Amniotic epithelial cell (primary cell): Measurements from ENCODE around the gene TECPR2.

Experiments
- DNase-seq: peaks from one replicate; pipeline ENCODE4 v3.0.0-alpha.2; 2010; ENCODE audit warnings: low read depth

The TECPR2 gene

GRCh38 chr14:102374264-102374663, 11.5 kb downstream of the TECPR2 start:
- no peak for DNase-seq

GRCh38 chr14:102375119-102375518, 12.4 kb downstream of the TECPR2 start:
- no peak for DNase-seq

DNA sequence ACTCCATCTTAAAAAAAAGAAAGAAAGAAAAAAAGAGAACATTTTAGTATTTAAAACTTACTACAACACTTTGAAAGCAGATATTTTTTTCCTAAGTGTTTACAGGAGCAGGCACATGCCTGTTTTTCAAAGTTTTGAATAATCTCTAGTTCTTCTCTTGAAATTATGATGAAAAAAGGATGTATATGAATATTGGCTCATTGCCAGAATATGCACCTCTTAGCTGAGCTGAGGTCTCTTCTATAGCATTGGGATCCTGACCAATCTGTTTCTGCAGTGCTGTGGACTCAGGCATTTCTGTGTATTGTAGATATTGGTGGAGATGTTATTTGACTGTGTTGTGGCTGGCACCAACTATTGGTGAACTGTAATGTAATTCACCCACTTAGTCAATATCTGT, 15.0 kb downstream of the TECPR2 start:
- no peak for DNase-seq

DNA sequence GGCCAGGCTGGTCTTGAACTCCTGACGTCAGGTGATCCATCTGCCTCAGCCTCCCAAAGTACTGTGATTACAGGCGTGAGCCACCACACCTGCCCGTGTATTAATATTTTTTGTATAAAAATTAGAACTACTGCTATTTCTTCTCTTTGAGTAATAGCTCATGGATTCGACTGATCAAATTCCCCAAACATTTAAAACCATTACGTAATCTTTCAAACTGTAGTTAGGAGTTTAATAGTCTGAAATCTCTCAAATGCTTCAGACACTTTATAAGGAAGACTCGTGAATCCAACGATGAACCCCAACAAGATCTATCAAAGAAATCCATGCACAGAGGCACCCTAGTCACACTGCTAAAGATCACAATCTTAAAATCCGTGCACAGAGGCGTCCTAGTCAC, 16.1 kb downstream of the TECPR2 start:
- no peak for DNase-seq

- DNase-seq = no peak
Measured at GRCh38 chr14:102387086-102387485, 24.3 kb downstream of the TECPR2 start.

- DNase-seq = no peak
Measured at GRCh38 chr14:102389246-102389645, 26.5 kb downstream of the TECPR2 start.

DNA sequence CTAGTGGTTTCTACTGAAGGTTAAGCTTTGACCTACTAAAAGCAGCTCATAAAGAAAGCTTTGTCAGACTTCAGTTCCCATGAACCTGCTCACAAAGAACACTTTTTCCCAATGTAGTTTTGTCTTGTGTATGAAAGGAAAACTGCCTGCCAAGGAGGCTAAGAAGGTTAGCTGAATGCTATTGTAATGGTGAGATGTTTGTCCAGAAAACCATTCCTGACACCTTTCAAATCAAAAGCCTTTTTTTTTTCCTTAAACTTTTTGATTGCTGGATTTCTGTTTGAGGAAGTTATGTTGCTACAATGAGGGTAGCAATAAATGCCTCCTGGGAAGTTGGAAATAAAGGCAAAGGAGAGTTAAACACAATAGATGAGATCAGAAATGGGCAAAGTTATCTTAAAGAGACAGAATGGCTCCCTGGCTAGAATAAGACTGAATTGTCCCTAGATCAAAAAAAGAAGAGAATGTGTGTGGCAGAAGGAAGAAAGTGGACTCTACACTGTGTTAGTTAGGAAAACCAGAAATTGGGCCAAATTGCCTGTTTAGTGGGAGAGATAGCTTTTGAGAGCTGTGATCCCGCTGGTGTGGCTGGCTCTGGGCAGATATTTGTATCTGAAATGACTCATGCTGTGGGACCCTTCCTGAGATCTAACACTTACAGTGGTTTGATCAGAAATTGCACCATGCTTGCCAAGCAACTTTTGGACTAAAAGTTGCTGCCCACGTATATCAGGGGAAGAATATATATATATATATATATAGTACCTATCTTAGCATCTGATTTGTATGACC, 27.5 kb downstream of the TECPR2 start:
- DNase-seq = no peak

DNA sequence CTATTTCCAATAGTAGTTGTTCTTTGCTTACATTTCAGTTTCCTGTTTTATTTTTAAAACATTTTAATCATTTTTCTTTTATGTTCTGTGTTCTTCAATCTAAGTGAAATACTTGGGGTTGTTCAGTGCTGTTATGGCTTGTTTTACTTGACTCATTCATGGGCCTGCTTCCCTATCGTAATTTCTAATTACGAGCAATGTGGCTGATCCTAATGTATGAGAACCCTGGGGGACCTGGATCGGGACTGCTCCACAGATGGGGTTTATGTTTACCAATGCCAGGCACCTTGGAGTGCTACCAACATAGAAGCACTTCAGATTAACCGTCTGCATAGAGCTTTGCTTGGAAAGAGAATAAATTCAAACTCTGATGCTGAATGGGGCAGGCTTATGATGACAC, 29.8 kb downstream of the TECPR2 start:
- no peak for DNase-seq

- peak; percentile 76 for DNase-seq
Measured at GRCh38 chr14:102394717-102395375, 32.1 kb downstream of the TECPR2 start.

DNA sequence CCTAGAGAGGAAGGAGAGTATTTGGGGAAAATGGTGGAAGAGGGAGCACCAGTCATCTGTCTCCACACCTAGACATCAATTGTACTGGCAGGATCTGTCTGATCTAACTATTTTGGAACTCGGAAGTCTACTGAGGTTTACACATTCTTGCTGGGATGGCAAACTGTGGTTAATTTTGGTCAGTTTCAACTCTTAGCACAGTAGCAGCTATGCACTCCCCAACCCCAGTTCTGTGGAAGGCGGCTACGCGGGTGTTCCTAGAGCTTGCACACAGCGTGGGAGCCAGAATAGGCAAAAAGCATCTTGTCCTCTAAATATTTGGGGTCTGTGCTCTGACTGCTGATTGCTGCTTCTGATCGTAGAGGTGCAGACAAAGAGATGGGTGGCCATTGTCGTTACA, 33.8 kb downstream of the TECPR2 start:
- no peak for DNase-seq

GRCh38 chr14:102403028-102403427, 40.3 kb downstream of the TECPR2 start:
- no peak for DNase-seq

- DNase-seq = no peak
Measured at GRCh38 chr14:102407258-102407657, 44.5 kb downstream of the TECPR2 start.

DNA sequence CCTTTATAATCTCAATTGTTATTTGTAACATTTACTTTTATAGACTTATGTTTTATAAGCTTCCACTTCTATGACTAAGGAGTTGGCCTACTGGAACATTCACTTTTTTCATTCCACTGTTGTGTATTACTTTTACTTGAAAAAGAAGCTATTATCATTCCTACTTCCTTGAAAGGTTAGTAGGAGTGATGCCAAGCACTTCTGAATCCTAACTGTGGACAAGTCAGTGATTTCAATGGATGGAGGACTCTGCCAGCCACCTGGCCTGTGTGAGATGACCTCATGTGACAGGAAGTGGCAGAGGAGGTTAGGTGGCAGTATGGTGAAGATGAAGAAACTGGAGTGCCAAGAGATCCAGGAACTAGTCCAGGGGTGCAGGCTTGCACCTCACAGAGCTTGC, 46.0 kb downstream of the TECPR2 start:
- DNase-seq = no peak

- DNase-seq = no peak
Measured at GRCh38 chr14:102415671-102416070, 52.9 kb downstream of the TECPR2 start.

- DNase-seq = no peak
Measured at GRCh38 chr14:102417001-102417431, 54.3 kb downstream of the TECPR2 start.

- DNase-seq = no peak
Measured at GRCh38 chr14:102417646-102418045, 54.9 kb downstream of the TECPR2 start.

DNA sequence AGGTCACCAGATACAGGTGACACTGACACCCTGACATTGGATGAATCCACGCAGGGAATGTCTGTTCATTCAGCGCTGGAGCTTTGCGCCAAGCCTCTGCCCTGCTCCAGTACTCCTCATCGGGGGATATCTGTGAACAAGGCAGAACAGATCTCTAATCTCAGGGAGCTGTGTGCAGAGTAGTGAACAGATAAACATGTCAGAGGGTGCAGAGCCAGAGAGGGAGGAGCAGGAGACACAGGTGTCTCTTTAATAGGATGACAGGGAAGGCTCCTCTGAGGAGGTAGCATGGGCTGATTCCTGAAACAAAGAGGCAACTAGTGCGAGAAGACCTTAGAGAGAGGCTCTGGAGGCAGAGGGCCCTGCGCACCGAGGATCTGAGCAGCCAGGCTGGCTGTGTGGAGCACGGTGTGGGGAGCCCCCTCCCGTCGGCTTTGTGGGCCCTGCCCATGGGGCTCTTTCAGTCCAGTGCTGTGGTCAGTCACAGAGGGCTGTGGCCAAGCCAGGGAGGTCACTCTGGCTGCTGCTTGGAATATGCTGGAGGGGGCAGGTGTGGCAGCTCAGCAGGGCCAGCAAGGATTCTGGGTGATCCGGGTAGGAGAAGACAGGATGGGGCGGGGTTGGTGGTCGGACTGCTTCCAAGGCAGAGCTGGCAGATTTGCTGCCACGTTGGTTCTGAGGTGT, 55.6 kb downstream of the TECPR2 start:
- no peak for DNase-seq

GRCh38 chr14:102418853-102419240, 56.1 kb downstream of the TECPR2 start:
- DNase-seq = no peak

DNA sequence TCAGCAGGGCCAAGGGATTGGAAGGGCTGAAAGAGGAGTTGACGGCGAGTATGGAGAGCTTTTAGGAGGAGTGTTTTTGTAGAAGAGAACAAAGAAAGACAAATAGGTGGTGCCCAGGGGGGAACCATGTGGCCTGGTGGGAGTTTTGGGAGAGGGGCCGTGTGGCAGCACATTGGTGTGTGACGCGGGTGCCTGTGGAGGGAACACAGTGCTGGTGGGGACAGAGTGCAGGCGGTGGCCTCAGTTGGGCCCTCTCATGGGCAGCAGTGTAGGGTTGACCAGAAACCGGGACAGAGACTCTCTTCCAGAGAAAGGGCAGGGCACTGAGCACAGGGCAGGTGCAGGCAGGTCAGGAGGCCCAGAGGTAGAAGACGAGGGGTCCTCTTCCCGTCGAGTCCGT, 56.5 kb downstream of the TECPR2 start:
- no peak for DNase-seq

DNA sequence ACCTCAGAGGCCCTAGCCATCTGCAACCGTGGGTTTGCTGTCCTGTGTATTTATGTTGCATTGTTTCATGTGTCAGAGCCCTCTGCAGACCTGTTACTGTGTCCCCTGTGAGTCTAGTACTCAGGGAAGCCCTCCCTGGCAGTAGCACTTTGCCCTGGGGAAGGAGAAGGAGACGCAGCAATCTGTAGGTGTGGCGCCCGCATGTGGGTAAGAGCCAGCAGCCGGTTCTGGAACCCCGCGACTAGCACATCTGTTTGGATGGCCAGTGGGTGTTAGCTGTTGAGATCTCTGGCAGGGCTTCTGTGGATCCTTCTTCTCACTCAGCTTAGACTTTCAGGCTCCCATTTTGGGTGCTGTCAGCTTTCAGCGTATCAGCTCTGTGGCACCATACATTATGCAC, 57.0 kb downstream of the TECPR2 start:
- DNase-seq = no peak

GRCh38 chr14:102421411-102422057, 58.8 kb downstream of the TECPR2 start:
- DNase-seq = no peak

DNA sequence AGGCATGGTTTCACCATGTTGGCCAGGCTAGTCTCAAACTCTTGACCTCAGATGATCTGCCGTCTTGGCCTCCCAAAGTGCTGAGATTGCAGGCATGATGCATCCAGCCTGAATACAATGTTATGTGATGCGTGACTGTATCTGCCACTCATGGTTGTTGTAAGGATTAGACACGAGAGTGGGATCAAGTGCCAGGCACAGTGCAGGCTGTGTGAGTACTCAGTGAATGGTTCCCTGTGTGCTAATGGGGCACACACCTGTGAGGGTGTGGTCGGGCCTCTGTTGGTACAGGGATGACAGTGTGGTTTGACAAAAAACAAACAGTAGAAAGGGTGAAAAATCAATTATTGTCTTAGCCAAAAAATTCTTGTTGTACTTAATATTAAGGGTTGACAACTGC, 61.8 kb downstream of the TECPR2 start:
- no peak for DNase-seq

DNA sequence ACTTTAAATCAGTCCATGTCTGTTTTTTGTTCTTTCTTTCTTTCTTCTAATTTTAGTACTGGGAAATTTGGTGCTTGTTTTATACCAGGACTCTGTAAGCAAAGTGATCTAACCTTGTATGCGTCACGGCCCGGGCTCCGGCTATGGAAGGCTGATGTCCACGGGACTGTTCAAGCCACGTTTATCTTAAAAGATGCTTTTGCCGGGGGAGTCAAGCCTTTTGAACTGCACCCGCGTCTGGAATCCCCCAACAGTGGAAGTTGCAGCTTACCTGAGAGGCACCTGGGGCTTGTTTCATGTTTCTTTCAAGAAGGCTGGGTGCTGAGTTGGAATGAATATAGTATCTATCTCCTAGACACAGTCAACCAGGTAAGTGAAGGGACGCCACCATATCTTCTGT, 62.2 kb downstream of the TECPR2 start:
- no peak for DNase-seq
